HepG2 (cell line): Measurements from ENCODE around the gene FN1. TPM values are rescaled to one million over a fixed set of nuclear protein-coding genes. Genes with fewer than 3 reads are reported as not detected.
A peak's percentile ranks its signal among the peaks of the same experiment; 100 is the strongest.

Source experiments
- CC2D1A ChIP-seq: sonication (generic); formaldehyde crosslinking; IDR thresholded peaks from 2 replicates; pipeline ENCODE4 v1.8.1; 2023; ENCODE audit warnings: mild to moderate bottlenecking, missing genetic modification reagents
- CCDC6 ChIP-seq: sonication (generic); formaldehyde crosslinking; IDR thresholded peaks from 2 replicates; pipeline ENCODE4 v1.8.1; 2022; ENCODE audit warnings: mild to moderate bottlenecking, missing genetic modification reagents, moderate library complexity
- CENPX ChIP-seq: sonication (generic); formaldehyde crosslinking; IDR thresholded peaks from 2 replicates; pipeline ENCODE4 v1.9.0; 2021; ENCODE audit warnings: mild to moderate bottlenecking, missing genetic modification reagents, moderate library complexity
- FOXO1 ChIP-seq: sonication (generic); formaldehyde crosslinking; IDR thresholded peaks from 2 replicates; pipeline ENCODE4 v1.4.0; 2020; ENCODE audit warnings: missing genetic modification reagents
- ISX ChIP-seq: sonication (generic); formaldehyde crosslinking; conservative IDR thresholded peaks from 2 replicates; pipeline ENCODE4 v1.5.0; 2020; ENCODE audit warnings: missing genetic modification reagents
- JUND ChIP-seq: sonication (generic); formaldehyde crosslinking; IDR thresholded peaks from 2 replicates; pipeline ENCODE4 v1.8.0; 2022; ENCODE audit warnings: mild to moderate bottlenecking, missing genetic modification reagents
- KDM4B ChIP-seq: sonication (generic); formaldehyde crosslinking; IDR thresholded peaks from 2 replicates; pipeline ENCODE4 v1.4.0; 2020; ENCODE audit warnings: missing genetic modification reagents
- KLF9 ChIP-seq: IDR thresholded peaks from 2 replicates; pipeline ENCODE4 v1.6.1; 2016; ENCODE audit warnings: low read depth
- MED8 ChIP-seq: sonication (generic); formaldehyde crosslinking; IDR thresholded peaks from 2 replicates; pipeline ENCODE4 v1.8.1; 2023; ENCODE audit warnings: mild to moderate bottlenecking, missing genetic modification reagents; ENCODE audit not compliant: insufficient replicate concordance
- MIER2 ChIP-seq: IDR thresholded peaks from 2 replicates; pipeline ENCODE4 v1.6.1; 2016; ENCODE audit warnings: missing biosample characterization, missing genetic modification reagents
- MIXL1 ChIP-seq: IDR thresholded peaks from 2 replicates; pipeline ENCODE4 v1.6.1; 2016
- ONECUT2 ChIP-seq: sonication (generic); formaldehyde crosslinking; IDR thresholded peaks from 2 replicates; pipeline ENCODE4 v1.4.0; 2020; ENCODE audit warnings: missing genetic modification reagents
- RXRB ChIP-seq: IDR thresholded peaks from 2 replicates; pipeline ENCODE4 v1.6.1; 2016; ENCODE audit warnings: borderline replicate concordance, missing genetic modification reagents, missing compliant biosample characterization
- TEAD3 ChIP-seq: optimal IDR thresholded peaks from 2 replicates; pipeline ENCODE3; 2016; ENCODE audit warnings: borderline replicate concordance
- ZBTB38 ChIP-seq: sonication (generic); formaldehyde crosslinking; IDR thresholded peaks from 2 replicates; pipeline ENCODE4 v1.5.1; 2020; ENCODE audit warnings: mild to moderate bottlenecking, missing genetic modification reagents
- ZFP62 ChIP-seq: sonication (generic); formaldehyde crosslinking; IDR thresholded peaks from 2 replicates; pipeline ENCODE4 v1.4.0; 2020; ENCODE audit warnings: missing genetic modification reagents
- ZFX ChIP-seq: sonication (generic); formaldehyde crosslinking; IDR thresholded peaks from 2 replicates; pipeline ENCODE4 v1.4.0; 2020; ENCODE audit warnings: mild to moderate bottlenecking, low read depth, missing genetic modification reagents, moderate library complexity
- ZNF121 ChIP-seq: sonication (generic); formaldehyde crosslinking; IDR thresholded peaks from 2 replicates; pipeline ENCODE4 v1.5.0; 2020; ENCODE audit warnings: mild to moderate bottlenecking, missing genetic modification reagents
- ZNF296 ChIP-seq: sonication (generic); formaldehyde crosslinking; conservative IDR thresholded peaks from 2 replicates; pipeline ENCODE4 v1.5.0; 2020; ENCODE audit warnings: mild to moderate bottlenecking, missing genetic modification reagents
- ZNF382 ChIP-seq: sonication (generic); formaldehyde crosslinking; IDR thresholded peaks from 2 replicates; pipeline ENCODE4 v1.5.0; 2020; ENCODE audit warnings: missing genetic modification reagents, mild to moderate bottlenecking, borderline replicate concordance
- ZNF484 ChIP-seq: sonication (generic); formaldehyde crosslinking; IDR thresholded peaks from 2 replicates; pipeline ENCODE4 v1.5.1; 2020; ENCODE audit warnings: mild to moderate bottlenecking, low read depth, missing genetic modification reagents, borderline replicate concordance
- ZNF562 ChIP-seq: sonication (generic); formaldehyde crosslinking; IDR thresholded peaks from 2 replicates; pipeline ENCODE4 v1.8.0; 2022; ENCODE audit warnings: missing genetic modification reagents, borderline replicate concordance
- ZNF652 ChIP-seq: IDR thresholded peaks from 2 replicates; pipeline ENCODE4 v1.6.1; 2016; ENCODE audit warnings: low read depth, borderline replicate concordance
- polyA plus RNA-seq, 8 experiments: library from polyadenylated mRNA; depleted of rRNA in 3 of 8; stranded (reverse) in 7 of 8; unstranded in 1 of 8; fragments of >200 nt; fragmentation: Illumina TruSeq in 4 of 8; extraction: Trizol in 4 of 8; gene quantifications; 2 replicates each; pipeline versions ENCODE4 v1.2.1 to v1.2.3, GENCODE V29; 2011 to 2016; ENCODE audit warnings: low read depth in 4 of 8, missing spikeins in 1 of 8, mixed read lengths in 1 of 8; ENCODE audit not compliant: insufficient read depth in 1 of 8
- total RNA-seq, 5 experiments: library from RNA; depleted of rRNA; stranded (reverse); fragments of >200 nt; fragmentation: Illumina TruSeq; extraction: Trizol; gene quantifications; 2 replicates each; pipeline ENCODE4 v1.2.3, GENCODE V29; 2016; ENCODE audit warnings: low read depth in 1 of 5
- TF ChIP-seq, protein P1 (sequence below): IDR thresholded peaks from 2 replicates; pipeline ENCODE4 v1.6.1; 2016; ENCODE audit warnings: missing compliant biosample characterization, missing genetic modification reagents, borderline replicate concordance
- TF ChIP-seq, protein P2 (sequence below): sonication (generic); formaldehyde crosslinking; IDR thresholded peaks from 2 replicates; pipeline ENCODE4 v1.8.0; 2022; ENCODE audit warnings: mild to moderate bottlenecking, missing genetic modification reagents, moderate library complexity
- TF ChIP-seq, protein P3 (sequence below): sonication (generic); formaldehyde crosslinking; IDR thresholded peaks from 2 replicates; pipeline ENCODE4 v1.4.0; 2020; ENCODE audit warnings: missing genetic modification reagents, borderline replicate concordance

FN1 gene
- total and polyA plus RNA-seq, 2 of the 13 experiments (the other 11 are each of a cell fraction or from before 2014, with no cell fraction given), result 1,847 to 6,471 TPM

DNA sequence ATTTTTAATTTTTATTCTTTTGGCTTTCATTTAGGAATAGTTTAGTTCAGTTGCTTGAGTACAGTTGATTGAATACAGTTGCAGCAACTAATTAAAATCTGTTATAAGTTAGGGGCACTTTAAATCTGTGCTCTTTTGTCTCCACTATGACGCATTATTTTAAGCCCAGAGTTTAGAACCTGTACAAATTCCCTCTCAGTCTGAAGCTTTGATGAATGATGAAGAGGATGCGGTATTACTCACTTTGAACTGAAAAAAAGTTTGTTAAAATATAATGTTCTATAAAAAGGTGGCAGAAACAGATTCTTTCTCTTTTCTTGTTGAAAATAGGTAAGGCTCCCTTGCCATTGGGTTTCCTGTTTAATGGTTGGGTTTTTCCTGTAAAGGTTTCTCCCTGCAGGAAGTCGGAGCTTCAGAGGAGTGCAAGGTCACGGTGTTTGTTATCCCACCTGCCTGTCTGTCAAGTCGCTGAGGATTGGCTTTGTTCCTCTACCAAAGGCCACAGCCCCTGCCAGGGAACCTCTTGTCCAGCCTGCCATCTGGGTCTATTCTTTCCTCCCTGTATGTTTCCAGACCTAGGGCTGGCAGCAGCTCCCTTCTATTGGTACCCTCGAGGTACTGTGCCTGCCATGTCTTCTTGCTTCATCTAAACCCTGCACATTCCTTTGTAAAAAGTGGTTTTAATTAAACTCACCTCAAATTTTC is 43.8 kb upstream of the FN1 start (continued):
- TF ChIP-seq, protein P1, sequence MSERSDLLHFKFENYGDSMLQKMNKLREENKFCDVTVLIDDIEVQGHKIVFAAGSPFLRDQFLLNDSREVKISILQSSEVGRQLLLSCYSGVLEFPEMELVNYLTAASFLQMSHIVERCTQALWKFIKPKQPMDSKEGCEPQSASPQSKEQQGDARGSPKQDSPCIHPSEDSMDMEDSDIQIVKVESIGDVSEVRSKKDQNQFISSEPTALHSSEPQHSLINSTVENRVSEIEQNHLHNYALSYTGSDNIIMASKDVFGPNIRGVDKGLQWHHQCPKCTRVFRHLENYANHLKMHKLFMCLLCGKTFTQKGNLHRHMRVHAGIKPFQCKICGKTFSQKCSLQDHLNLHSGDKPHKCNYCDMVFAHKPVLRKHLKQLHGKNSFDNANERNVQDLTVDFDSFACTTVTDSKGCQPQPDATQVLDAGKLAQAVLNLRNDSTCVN (CRISPR knock-in tag), result peak; percentile 57; the same call in 1 of the 2 replicates
- TF ChIP-seq ZFP62 (no peak), ZFX (CRISPR knock-in tag) (peak; percentile 52), JUND (CRISPR knock-in tag) (no peak), ZNF652 (no peak), ZBTB38 (CRISPR knock-in tag) (peak; percentile 81), FOXO1 (CRISPR knock-in tag) (peak; percentile 87; the same call in 1 of the 2 replicates), ZNF121 (CRISPR knock-in tag) (no peak), ZNF562 (CRISPR knock-in tag) (no peak), CC2D1A (CRISPR knock-in tag) (no peak), MIXL1 (CRISPR knock-in tag) (peak; percentile 52; the same call in 1 of the 2 replicates), TEAD3 (CRISPR knock-in tag) (peak; percentile 72), CCDC6 (no peak), ZNF484 (no peak), ISX (CRISPR knock-in tag) (no peak), ZNF296 (no peak), RXRB (CRISPR knock-in tag) (peak; percentile 88), ZNF382 (CRISPR knock-in tag) (no peak), ONECUT2 (CRISPR knock-in tag) (no peak), MIER2 (CRISPR knock-in tag) (0 out of 2 replicates have a peak, but pooled peaks have one; percentile 49), MED8 (CRISPR knock-in tag) (no peak), KDM4B (CRISPR knock-in tag) (peak; percentile 47; the same call in 1 of the 2 replicates), CENPX (CRISPR knock-in tag) (no peak), KLF9 (CRISPR knock-in tag) (0 out of 2 replicates have a peak, but pooled peaks have one; percentile 58)
- TF ChIP-seq, protein P2, sequence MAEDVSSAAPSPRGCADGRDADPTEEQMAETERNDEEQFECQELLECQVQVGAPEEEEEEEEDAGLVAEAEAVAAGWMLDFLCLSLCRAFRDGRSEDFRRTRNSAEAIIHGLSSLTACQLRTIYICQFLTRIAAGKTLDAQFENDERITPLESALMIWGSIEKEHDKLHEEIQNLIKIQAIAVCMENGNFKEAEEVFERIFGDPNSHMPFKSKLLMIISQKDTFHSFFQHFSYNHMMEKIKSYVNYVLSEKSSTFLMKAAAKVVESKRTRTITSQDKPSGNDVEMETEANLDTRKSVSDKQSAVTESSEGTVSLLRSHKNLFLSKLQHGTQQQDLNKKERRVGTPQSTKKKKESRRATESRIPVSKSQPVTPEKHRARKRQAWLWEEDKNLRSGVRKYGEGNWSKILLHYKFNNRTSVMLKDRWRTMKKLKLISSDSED, result no peak
- TF ChIP-seq, protein P3, sequence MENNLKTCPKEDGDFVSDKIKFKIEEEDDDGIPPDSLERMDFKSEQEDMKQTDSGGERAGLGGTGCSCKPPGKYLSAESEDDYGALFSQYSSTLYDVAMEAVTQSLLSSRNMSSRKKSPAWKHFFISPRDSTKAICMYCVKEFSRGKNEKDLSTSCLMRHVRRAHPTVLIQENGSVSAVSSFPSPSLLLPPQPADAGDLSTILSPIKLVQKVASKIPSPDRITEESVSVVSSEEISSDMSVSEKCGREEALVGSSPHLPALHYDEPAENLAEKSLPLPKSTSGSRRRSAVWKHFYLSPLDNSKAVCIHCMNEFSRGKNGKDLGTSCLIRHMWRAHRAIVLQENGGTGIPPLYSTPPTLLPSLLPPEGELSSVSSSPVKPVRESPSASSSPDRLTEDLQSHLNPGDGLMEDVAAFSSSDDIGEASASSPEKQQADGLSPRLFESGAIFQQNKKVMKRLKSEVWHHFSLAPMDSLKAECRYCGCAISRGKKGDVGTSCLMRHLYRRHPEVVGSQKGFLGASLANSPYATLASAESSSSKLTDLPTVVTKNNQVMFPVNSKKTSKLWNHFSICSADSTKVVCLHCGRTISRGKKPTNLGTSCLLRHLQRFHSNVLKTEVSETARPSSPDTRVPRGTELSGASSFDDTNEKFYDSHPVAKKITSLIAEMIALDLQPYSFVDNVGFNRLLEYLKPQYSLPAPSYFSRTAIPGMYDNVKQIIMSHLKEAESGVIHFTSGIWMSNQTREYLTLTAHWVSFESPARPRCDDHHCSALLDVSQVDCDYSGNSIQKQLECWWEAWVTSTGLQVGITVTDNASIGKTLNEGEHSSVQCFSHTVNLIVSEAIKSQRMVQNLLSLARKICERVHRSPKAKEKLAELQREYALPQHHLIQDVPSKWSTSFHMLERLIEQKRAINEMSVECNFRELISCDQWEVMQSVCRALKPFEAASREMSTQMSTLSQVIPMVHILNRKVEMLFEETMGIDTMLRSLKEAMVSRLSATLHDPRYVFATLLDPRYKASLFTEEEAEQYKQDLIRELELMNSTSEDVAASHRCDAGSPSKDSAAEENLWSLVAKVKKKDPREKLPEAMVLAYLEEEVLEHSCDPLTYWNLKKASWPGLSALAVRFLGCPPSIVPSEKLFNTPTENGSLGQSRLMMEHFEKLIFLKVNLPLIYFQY (CRISPR knock-in tag), result peak; percentile 81; the same call in 1 of the 2 replicates
